Mucosa of gallbladder (tissue), 1 donor: ENCODE results near the gene GAK. TPM values are rescaled to one million over a fixed set of nuclear protein-coding genes. Genes with fewer than 3 reads are reported as not detected.
"Not testable (repeated sequence)": the region's sequence is repeated elsewhere in the genome, so short reads cannot be mapped to it uniquely, and the experiment has no call there.

ENCODE experiments used
- DNase-seq: peaks from one replicate; pipeline ENCODE4 v3.0.0-alpha.2; 2020; ENCODE audit warnings: low spot score
- total RNA-seq: library from RNA; stranded (reverse); gene quantifications from one replicate; pipeline ENCODE4 v1.2.1, GENCODE V29; 2021
- donor health status: DM: no; HTN: no; CAD: no.

GAK gene
- total RNA-seq, 1 donor from 2014 or later, result 151 TPM

DNA sequence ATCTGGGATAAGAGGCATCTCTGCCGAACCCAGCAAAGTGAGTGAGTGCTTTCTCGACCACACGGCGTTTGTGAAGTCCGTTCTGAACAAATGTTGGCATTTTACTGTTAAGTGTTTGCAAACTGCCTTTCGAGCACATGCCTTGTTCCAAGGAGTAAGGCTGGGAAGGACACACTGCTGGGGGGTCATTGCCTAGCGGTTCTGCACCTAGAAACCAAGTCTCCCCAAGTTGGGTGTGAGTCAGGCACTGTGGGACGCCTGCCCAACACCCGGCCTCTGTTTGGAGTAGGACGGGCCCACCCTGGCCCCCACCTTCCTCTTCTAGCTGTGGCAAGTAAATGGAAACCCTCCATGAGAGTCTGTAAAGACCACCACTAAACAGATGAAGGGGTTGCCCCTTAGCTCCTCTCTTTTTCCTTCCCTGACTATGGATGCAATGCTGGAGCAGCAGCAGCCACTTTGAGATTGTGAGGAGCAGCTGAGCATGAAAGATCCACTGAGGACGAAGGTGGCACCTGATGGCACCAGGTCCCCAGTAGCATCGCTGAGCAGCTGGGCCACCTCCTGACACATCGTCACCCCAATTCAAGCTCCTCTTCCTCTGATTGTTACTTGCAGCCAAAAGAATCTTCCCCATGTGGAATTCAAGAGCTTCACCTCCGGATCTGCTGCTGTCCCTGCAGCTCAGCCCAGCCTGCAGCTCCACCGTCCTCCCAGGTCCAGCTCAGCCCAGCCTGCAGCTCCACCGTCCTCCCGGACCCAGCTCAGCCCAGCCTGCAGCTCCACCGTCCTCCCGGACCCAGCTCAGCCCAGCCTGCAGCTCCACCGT, 112.5 kb downstream of the GAK start:
- no peak for DNase-seq

- DNase-seq, result no peak
Measured at GRCh38 chr4:818106-818921, 113.8 kb downstream of the GAK start.

DNA sequence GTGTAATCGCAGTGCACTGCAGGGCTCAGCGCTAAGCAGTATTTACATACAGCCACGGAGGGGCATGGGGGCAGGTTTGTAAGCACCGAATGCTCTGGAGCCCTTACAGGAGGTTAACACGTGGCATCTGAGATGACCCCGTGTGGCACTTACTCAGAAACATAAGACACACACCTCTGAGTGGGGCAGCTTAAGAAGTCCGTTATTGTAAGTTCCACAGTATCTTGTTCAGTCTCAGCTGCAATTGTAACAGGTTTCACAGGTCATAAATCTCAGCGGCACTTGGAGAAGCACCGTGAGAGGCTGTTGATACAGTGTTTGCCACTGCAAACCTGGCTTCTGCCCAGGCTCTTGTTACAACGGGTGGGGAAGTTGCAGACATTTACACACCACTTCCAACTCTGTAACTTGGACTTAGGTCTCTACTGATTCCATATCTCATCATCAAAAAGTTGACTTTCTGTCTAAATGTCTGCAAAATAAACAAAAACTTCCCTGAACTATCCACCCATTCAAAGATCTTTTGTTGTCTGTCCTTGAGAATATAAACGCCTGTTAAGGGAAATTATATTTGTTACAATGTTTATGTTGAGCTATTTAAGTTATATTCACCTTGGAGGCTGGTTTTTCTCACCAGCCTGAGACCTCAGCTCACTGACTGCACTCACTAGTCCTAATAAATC, 116.5 kb downstream of the GAK start:
- DNase-seq, result no peak

DNA sequence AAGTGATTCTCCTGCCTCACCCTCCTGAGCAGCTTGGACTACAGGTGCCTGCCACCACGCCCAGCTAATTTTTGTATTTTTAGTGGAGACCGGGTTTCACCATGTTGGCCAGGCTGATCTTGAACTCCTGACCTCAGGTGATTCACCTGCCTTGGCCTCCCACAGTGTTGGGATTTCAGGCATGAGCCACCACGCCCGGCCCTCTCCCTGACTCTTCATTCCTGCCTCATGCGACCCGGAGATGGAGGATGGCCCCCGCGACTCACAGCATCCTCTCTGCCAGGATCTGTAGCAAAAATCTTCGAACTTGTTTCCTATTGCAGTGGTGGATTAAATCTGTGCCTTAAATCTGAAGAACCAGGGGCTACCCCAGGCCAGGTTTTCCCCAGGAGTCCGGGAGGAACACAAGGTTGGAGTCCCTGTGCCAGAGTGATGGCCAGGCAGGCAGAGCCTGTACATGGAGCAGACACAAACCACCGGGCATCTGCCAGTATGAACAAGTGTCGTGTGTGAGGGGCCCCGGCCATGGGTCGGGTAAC, 117.7 kb downstream of the GAK start:
- no peak for DNase-seq

DNA sequence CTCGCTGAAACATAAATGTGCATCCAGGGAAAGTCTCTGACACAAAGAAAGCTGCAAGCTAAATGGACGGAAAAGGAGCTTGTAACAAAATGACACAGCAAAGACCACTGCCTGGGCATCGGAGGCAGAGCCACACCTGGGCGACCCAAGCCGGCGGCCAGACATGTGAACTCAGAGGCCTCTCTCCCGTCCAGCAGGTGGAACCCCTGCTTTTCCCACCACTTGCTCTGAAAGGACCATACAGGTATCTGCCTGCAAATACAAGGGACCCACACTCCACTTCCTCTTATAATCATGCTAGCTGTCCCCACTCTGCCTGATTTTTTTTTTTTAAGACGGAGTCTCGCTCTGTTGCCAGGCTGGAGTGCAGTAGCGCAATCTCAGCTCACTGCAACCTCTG, 118.2 kb downstream of the GAK start:
- no peak for DNase-seq

- DNase-seq, result no peak
Measured at GRCh38 chr4:808860-809570, 123.1 kb downstream of the GAK start.

DNA sequence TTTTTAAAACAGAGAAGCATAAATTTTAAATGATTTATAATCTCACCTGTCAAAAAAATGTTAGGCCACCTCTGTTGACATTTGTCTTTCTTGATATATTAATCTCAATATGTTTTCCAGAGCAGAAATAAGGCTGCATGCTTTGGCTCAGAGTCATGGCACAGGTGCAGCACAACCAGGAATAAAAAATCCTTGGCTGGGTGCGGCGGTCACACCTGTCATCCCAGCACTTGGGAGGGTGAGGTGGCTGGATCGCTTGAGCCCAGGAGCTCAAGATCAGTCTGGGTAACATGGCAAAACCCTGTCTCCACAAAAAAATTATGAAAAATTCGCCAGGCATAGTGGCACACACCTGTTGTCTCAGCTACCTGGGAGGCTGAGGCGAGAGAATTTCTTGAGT, 124.3 kb downstream of the GAK start:
- no peak for DNase-seq

DNA sequence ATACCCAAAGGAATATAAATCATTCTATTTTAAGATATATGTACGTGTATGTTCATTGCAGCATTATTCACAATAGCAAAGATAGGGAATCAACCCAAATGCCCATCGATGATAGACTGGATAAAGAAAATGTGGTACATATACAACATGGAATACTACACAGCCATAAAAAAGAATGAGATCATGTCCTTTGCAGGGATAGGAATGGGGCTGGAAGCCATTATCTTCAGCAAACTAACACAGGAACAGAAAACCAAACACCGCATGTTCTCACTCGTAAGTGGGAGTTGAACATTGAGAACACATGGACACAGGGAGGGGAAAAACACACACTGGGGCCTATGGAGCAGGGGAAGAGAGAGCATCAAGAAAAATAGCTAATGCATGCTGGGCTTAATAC, 125.1 kb downstream of the GAK start:
- DNase-seq, result not testable (repeated sequence)

DNA sequence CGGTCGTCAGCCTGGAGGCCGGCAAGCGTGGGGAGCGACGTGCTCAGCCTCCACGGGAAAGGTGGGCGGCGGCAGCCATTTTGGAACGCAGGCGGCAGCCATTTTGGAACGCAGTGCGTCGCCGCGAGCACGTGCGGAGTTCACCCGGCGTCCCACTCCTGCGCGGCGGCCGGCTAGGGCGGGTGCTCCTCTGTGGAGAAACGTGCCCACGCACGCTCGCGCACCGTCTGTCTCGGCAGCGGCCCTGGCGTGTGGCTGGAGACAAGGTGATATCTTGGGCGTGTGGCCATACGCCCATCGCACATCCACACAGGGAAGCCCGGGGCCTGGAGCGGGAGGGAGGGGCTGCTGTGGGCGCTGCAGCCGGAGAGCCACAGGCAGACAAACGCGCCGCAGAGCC, 127.3 kb downstream of the GAK start:
- DNase-seq, result no peak

DNA sequence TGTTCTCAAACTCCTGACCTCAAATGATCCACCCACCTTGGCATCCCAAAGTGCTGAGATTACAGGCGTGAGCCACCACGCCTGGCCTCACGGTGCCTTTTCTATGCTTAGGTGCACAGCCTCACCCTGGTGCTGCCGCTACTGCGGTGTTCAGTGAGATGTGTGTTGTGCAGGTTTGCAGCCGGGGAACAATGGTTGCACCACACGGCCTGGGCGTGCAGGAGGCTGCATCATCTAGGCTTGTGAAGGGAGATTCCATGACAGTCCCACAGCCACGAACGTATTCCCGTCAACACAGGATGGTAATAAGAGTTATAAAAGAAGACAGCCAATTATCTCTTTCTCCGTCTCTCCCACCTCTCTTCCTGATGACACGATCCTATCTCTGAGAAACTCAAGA, 128.2 kb downstream of the GAK start:
- no peak for DNase-seq

DNA sequence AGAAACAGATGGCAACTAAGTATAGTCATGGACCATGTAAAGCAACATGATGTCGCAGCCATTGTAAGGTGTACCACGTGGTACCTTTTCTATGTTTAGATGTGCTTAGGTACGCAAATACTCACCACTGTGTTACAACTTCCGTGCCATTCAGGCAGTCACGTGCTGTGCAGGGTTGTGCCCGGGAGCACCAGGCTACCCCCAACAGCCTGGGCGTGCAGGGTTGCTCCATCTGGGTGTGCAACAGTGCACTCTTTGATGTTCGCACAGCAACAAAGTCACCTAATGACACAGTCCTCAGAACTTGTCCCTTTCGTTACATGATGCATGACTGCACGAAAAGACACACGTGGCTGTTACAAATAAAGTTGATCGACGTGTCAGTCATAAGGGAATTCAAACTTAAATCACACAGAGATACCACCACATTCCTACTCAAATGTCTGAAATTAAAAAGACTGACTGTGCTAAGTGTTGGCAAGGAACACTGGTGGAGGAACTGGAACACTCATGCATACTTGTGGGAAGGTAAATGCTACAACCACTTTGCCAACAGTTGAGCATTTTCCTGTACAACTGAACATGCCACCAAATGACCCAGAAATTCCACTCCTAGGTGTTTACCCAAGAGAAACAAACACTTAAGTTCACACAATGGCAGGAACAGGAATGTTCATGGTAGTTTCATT, 130.5 kb downstream of the GAK start:
- DNase-seq, result no peak

Other genes starting within 250 kb of the GAK start
- 13.9 TPM for gene SLC49A3, start 243.2 kb downstream of the GAK start, total RNA-seq
- 60.6 TPM for gene PCGF3, start 226.5 kb downstream of the GAK start, total RNA-seq
- gene CPLX1, start 106.2 kb downstream of the GAK start, total RNA-seq, result 3.3 TPM
- 48.8 TPM for gene TMEM175, start 144 bp upstream of the GAK start, total RNA-seq
- gene DGKQ, start 41.3 kb upstream of the GAK start, total RNA-seq, result 26.9 TPM
- 93.0 TPM for gene IDUA, start 54.7 kb upstream of the GAK start, total RNA-seq
- gene SLC26A1, start 61.1 kb upstream of the GAK start, total RNA-seq, result 4.3 TPM
- gene FGFRL1, start 79.3 kb upstream of the GAK start, total RNA-seq, result 28.2 TPM
- 5.8 TPM for gene RNF212, start 181.2 kb upstream of the GAK start, total RNA-seq
- 52.0 TPM for gene SPON2, start 240.3 kb upstream of the GAK start, total RNA-seq